GM12878 (cell line): ENCODE measurements around the gene STARD10. TPM values are rescaled to one million over a fixed set of nuclear protein-coding genes. Genes with fewer than 3 reads are reported as not detected.

Source experiments
- ATF3 ChIP-seq: IDR thresholded peaks from 2 replicates; pipeline ENCODE4 v1.6.1; 2011; ENCODE audit warnings: low read depth, mild to moderate bottlenecking, low read length, moderate library complexity, borderline replicate concordance; ENCODE audit errors: extremely low read depth
- CHD1 ChIP-seq: IDR thresholded peaks from 2 replicates; pipeline ENCODE4 v1.6.1; 2012; ENCODE audit warnings: low read depth, low read length, improper control_type of control experiment
- SIX5 ChIP-seq: IDR thresholded peaks from 2 replicates; pipeline ENCODE4 v1.6.1; 2011; ENCODE audit warnings: mild to moderate bottlenecking, low read depth, low read length, moderate library complexity; ENCODE audit not compliant: severe bottlenecking
- TARDBP ChIP-seq: IDR thresholded peaks from 2 replicates; pipeline ENCODE4 v1.6.1; 2016; ENCODE audit warnings: borderline replicate concordance
- TCF3 ChIP-seq: IDR thresholded peaks from 2 replicates; pipeline ENCODE4 v1.6.1; 2012; ENCODE audit warnings: low read depth, mild to moderate bottlenecking, low read length, borderline replicate concordance; ENCODE audit not compliant: insufficient read depth
- YBX1 ChIP-seq: fragments of 450-650 bp; IDR thresholded peaks from 2 replicates; pipeline ENCODE4 v1.6.1; 2016; ENCODE audit warnings: antibody characterized with exemption
- polyA plus RNA-seq, 11 experiments: library from polyadenylated mRNA; depleted of rRNA in 4 of 11; unstranded in 6 of 11; stranded (reverse) in 5 of 11; fragments of >200 nt; fragmentation: Nextera tagmentation in 4 of 11; fragmentation: Illumina TruSeq in 1 of 11; extraction: Ambion mirVana in 4 of 11; extraction: Trizol in 1 of 11; gene quantifications; 1 replicate in 1 of 11; 2 replicates in 10 of 11; pipeline versions ENCODE4 v1.2.1 to v1.2.3, GENCODE V29; 2011 to 2016; ENCODE audit warnings: inconsistent platforms in 2 of 11, missing spikeins in 2 of 11, low read depth in 1 of 11
- total RNA-seq, 4 experiments: library from RNA; depleted of rRNA in 3 of 4; stranded (reverse); fragments of >200 nt in 3 of 4; fragmentation: Illumina TruSeq in 1 of 4; extraction: Trizol in 1 of 4; gene quantifications; 2 replicates each; pipeline versions ENCODE4 v1.2.1 to v1.2.3, GENCODE V29; 2013 to 2021
- TF ChIP-seq, protein P1 (sequence below): IDR thresholded peaks from 2 replicates; pipeline ENCODE4 v1.6.1; 2012; ENCODE audit warnings: mild to moderate bottlenecking, low read depth, low read length
- TF ChIP-seq, protein P2 (sequence below): fragments of 450-650 bp; IDR thresholded peaks from 2 replicates; pipeline ENCODE4 v1.6.1; 2017; ENCODE audit warnings: mild to moderate bottlenecking

The STARD10 gene
- total and polyA plus RNA-seq, 10 of the 15 experiments (the other 5 are each of a cell fraction or from before 2014, with no cell fraction given) = 0.15 to 43.2 (median 23.1) TPM

GRCh38 chr11:72793425-72794367 lies at the start of gene STARD10 (continued):
- TF ChIP-seq, protein P1, sequence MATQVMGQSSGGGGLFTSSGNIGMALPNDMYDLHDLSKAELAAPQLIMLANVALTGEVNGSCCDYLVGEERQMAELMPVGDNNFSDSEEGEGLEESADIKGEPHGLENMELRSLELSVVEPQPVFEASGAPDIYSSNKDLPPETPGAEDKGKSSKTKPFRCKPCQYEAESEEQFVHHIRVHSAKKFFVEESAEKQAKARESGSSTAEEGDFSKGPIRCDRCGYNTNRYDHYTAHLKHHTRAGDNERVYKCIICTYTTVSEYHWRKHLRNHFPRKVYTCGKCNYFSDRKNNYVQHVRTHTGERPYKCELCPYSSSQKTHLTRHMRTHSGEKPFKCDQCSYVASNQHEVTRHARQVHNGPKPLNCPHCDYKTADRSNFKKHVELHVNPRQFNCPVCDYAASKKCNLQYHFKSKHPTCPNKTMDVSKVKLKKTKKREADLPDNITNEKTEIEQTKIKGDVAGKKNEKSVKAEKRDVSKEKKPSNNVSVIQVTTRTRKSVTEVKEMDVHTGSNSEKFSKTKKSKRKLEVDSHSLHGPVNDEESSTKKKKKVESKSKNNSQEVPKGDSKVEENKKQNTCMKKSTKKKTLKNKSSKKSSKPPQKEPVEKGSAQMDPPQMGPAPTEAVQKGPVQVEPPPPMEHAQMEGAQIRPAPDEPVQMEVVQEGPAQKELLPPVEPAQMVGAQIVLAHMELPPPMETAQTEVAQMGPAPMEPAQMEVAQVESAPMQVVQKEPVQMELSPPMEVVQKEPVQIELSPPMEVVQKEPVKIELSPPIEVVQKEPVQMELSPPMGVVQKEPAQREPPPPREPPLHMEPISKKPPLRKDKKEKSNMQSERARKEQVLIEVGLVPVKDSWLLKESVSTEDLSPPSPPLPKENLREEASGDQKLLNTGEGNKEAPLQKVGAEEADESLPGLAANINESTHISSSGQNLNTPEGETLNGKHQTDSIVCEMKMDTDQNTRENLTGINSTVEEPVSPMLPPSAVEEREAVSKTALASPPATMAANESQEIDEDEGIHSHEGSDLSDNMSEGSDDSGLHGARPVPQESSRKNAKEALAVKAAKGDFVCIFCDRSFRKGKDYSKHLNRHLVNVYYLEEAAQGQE = no peak
- TF ChIP-seq ATF3 = 0 out of 2 replicates have a peak, but pooled peaks have one; percentile 3
- no peak for TF ChIP-seq TCF3
- no peak for TF ChIP-seq YBX1
- no peak for TF ChIP-seq CHD1
- peak; percentile 82; the same call in 1 of the 2 replicates for TF ChIP-seq TARDBP
- TF ChIP-seq, protein P2, sequence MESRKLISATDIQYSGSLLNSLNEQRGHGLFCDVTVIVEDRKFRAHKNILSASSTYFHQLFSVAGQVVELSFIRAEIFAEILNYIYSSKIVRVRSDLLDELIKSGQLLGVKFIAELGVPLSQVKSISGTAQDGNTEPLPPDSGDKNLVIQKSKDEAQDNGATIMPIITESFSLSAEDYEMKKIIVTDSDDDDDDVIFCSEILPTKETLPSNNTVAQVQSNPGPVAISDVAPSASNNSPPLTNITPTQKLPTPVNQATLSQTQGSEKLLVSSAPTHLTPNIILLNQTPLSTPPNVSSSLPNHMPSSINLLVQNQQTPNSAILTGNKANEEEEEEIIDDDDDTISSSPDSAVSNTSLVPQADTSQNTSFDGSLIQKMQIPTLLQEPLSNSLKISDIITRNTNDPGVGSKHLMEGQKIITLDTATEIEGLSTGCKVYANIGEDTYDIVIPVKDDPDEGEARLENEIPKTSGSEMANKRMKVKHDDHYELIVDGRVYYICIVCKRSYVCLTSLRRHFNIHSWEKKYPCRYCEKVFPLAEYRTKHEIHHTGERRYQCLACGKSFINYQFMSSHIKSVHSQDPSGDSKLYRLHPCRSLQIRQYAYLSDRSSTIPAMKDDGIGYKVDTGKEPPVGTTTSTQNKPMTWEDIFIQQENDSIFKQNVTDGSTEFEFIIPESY = no peak
- peak; percentile 89 for TF ChIP-seq SIX5
